HG02973 (cell line): ENCODE measurements around the gene ADH1B.
A peak's percentile ranks its signal among the peaks of the same experiment; 100 is the strongest.
"Not testable (repeated sequence)": the region's sequence is repeated elsewhere in the genome, so short reads cannot be mapped to it uniquely, and the experiment has no call there.

Source experiments
- ATAC-seq: cut with Tn5 transposase; IDR thresholded peaks from one replicate; pipeline ENCODE4 v1.9.1; 2021; ENCODE audit warnings: moderate library complexity; ENCODE audit not compliant: unreplicated experiment

ADH1B gene

GRCh38 chr4:99321241-99322191 is at the start of gene ADH1B:
TSS of gene ADH1B (minus strand) at chr4:99321401. CDS start at chr4:99321331, 70 bp downstream.
- no peak for ATAC-seq

- ATAC-seq = not testable (repeated sequence)
These were observed 46.6 kb upstream of the ADH1B start for GRCh38 chr4:99367817-99368216.

DNA sequence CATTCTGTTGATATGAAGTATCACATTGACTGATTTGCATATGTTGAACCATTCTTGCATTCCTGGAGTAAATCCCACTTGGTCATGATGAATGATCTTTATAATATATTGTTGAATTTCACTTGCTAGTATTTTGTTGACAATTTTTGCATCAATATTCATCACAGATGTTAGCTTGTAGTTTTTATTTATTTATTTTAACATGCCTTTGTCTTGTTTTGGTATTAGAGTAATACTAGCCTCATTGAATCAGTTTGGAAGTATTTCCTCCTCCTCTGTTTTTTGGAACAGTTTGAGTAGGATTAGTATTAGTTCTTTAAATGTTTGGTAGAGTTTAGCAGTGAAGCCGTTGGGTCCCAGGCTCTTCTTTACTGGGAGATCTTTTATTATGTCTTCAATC is 45.3 kb upstream of the ADH1B start:
- ATAC-seq = no peak

DNA sequence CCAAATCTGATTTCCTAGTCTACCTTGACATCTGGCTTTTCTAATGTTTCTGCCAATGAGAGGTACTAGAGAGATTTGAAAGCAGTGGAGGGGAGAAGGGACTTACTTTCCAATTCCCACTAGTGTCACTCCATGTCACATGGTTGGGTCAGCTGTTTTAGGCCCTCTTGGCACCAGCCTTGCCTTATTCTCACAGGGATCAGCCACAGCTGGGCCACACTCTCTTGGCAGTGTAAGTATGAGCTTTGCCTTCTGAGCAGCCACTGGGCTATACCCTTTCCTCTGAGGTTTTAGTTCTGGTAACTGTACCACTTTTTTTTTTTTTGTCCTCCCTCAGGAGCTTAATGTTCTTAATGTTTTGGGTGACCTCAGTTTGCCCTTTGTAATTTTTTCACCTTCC is 41.6 kb upstream of the ADH1B start:
- no peak for ATAC-seq

DNA sequence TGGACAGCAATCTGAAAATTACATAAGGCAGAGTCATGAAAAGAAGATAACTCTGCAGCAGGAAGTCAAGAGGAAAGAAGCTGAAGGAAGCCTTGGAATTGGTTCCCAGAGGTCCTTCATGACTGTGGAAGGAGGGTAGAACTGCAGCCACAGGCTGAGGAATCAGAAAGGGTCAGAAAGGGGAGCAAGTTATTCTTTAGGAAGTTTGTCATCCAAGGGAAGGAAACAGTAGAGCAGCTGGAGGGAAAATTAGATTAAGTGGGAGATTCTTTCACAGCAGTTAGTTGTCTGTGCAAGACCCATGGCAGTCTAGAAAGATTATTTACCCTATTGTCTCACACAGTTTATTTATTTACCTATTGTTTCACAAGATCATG is 40.7 kb upstream of the ADH1B start:
- ATAC-seq = no peak

DNA sequence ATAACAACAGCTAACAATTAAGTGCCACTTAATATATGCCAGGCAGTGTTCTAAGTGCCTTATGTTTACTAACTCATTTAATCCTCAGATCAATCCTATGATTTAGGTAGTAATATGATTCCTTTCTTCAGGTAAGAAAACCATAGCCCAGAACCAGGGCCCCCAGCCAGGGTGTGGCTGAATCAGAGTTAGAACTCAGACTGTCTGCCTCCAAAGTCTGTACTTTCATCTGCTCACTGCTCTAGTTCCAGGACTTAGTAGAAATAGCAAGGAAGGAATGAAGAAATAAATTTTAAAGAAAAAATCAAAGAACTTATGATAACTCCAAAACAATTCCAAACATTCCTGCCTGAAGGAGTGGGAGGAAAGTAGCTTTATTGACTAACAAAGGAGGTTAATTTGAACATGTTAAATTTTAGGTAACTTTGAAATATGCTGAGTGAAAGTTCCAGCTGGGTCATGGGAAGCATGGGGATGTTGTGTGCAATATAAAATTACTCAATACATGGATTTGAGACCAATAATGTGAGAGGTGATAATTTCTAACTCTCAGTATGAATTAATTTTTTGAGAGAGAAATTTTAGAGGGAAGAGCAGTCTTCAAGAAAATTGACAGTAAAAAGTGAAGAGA is 40.2 kb upstream of the ADH1B start:
- no peak for ATAC-seq

GRCh38 chr4:99359480-99360204 is 38.4 kb upstream of the ADH1B start:
- no peak for ATAC-seq

GRCh38 chr4:99357948-99358347 is 36.7 kb upstream of the ADH1B start:
- no peak for ATAC-seq

GRCh38 chr4:99356992-99357391 is 35.8 kb upstream of the ADH1B start:
- ATAC-seq = peak; percentile 60

GRCh38 chr4:99356149-99356548 is 34.9 kb upstream of the ADH1B start:
- not testable (repeated sequence) for ATAC-seq

- ATAC-seq = no peak
These were observed 31.7 kb upstream of the ADH1B start, which contains the start of gene ADH1C for GRCh38 chr4:99352602-99353537. TSS of gene ADH1C (minus strand) at chr4:99352746. CDS start at chr4:99352675, 71 bp downstream.

GRCh38 chr4:99351487-99351886 is 30.3 kb upstream of the ADH1B start:
- ATAC-seq = no peak

DNA sequence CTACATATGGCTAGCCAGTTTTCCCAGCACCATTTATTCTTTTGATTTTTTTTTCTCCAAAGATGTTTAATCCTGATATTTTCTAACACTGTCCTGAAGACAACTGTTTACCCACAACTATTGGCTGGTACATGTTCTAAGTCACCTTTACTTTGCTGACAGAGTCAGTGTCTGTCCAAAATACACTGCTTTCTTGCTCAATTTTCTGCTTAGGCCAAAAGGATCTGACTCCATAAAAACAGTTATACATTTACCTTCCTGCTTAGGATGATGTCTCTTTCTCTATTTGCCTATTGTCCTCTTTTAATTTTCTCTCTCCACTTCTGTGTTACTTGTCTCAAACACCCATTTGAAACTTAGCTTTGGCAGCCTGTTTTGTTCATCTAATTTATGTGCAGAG is 28.1 kb upstream of the ADH1B start:
- no peak for ATAC-seq

DNA sequence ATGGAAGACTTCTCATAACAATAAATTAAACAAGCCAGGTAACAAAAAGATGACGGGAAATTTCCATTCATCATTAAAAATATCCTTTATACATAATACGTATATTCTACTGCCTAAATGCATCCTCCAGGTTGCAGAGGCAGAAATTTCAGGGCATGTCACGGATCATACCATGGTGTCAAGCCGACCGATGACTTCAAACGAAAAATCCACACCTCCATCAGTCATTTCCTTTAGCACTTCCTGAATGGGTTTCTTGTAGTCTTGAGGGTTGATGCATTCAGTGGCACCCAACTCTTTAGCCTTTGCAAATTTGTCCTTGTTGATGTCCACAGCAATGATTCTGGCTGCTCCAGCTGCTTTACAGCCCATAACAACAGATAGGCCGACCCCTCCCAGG is 21.4 kb upstream of the ADH1B start:
- ATAC-seq = not testable (repeated sequence)

GRCh38 chr4:99341426-99341825 is 20.2 kb upstream of the ADH1B start:
- no peak for ATAC-seq

DNA sequence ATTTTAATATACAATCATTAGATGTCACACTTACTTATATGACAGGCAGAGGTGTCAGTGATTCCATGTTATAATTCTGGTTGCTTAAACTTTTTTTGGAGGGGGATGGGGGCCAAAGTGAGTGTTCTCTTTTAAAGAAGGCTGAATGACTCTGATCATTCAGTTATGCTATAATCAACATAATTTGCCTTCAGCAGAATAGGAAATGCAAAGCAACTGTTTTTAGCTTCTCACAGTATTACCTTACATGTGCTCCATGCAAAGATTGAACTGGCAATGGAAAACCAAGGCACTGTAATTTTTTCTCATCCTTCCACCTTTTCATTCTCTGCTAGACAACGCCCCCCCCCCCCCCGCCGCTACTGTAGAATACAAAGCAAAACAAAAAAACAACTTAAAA is 18.0 kb upstream of the ADH1B start:
- no peak for ATAC-seq

GRCh38 chr4:99336553-99336952 is 15.4 kb upstream of the ADH1B start:
- ATAC-seq = no peak

DNA sequence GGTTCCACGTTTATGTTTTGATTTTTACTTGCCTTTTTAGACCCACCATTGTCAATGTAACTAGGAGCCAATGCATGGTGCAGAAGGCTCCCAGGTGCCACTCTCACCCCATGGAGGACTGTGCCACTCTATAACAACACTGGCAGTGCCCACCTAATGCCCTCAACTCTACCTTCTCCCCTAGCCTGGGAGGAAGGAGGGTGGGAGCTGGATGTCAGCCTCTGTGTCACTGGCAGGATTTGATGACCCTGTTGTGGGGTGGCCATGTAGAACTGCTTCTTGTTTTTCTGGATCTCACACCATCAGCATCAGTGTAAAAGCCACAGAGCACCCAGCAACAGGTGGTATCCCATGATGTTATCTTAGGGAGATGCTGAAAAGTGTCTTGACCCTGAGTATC is 13.7 kb upstream of the ADH1B start:
- ATAC-seq = no peak

- no peak for ATAC-seq
These were observed 9.4 kb upstream of the ADH1B start for GRCh38 chr4:99330648-99331047.

DNA sequence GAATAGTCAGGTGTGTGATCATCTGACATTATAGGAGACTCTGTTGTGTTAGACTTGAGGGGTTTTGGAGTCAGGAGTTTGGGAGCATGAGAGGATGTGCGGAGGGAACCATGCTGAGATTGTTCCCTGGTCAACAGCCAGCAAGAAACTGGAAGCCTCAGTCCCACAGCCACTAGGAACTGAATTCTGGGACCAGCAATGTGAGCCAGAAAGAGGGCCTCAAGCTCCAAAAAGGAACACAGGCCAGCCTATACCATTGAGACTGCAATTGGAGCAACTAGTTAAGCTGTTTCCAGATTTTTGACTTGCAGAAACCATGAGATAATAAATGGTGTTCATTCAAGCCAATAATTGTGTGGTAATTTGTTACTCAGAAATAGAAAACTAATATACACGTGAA is 8.7 kb upstream of the ADH1B start:
- ATAC-seq = no peak
